Right cardiac atrium (tissue), 5 donors: ENCODE results near the gene NOSIP. TPM values are rescaled to one million over a fixed set of nuclear protein-coding genes. Genes with fewer than 3 reads are reported as not detected.

Experiments used
- polyA plus RNA-seq: library from polyadenylated mRNA; stranded (reverse); fragments of 200-250 nt; gene quantifications from one replicate; pipeline ENCODE4 v1.2.3, GENCODE V29; 2013
- total RNA-seq, 4 donors: library from RNA; stranded (reverse); fragmentation: NEBNext Ultra II Directional; extraction: Animal tissue kit (Norgen Biotek cat#: 25700); gene quantifications; one replicate each; pipeline ENCODE4 v1.2.1, GENCODE V29; 2021
- donor health status: healthy with polysubstance abuse.
- donor health status: DM: no; HTN: yes; CAD: no.
- donor health status: DM: no; HTN: no; CAD: no.
- donor health status: DM: no; HTN: yes; CAD: no; lungs with severe emphysema.
- donor health status: DM: yes; HTN: yes; CAD: no.

The NOSIP gene
- total and polyA plus RNA-seq, 5 donors, result 46.1 to 57.7 (median 49.0) TPM

Other genes with a start within 250 kb of the NOSIP start
- gene CD37, start 245.2 kb downstream of the NOSIP start, total RNA-seq, result 1 to 10 TPM; 3.8 to 8.0 (median 6.5) TPM
- 2.3 TPM for gene CD37, start 245.2 kb downstream of the NOSIP start, polyA plus RNA-seq
- 10 to 100 TPM; 46.4 to 53.5 (median 53.2) TPM for gene TEAD2, start 218.1 kb downstream of the NOSIP start, total RNA-seq
- gene TEAD2, start 218.1 kb downstream of the NOSIP start, polyA plus RNA-seq, result 48.0 TPM
- under 1 TPM in 2 of 4 donors, not detected in 2; 0.59 to 0.71 TPM for gene DKKL1, start 216.7 kb downstream of the NOSIP start, total RNA-seq
- 0.50 TPM for gene DKKL1, start 216.7 kb downstream of the NOSIP start, polyA plus RNA-seq
- gene KASH5, start 192.3 kb downstream of the NOSIP start, total RNA-seq, result not detected
- gene KASH5, start 192.3 kb downstream of the NOSIP start, polyA plus RNA-seq, result not detected
- not detected for gene PTH2, start 157.1 kb downstream of the NOSIP start, total RNA-seq
- not detected for gene PTH2, start 157.1 kb downstream of the NOSIP start, polyA plus RNA-seq
- gene GFY, start 155.2 kb downstream of the NOSIP start, total RNA-seq, result not detected
- gene GFY, start 155.2 kb downstream of the NOSIP start, polyA plus RNA-seq, result not detected
- 1 to 10 TPM in 2 of 4 donors, under 1 TPM in 2; 0.48 to 1.2 (median 0.93) TPM for gene SLC17A7, start 139.0 kb downstream of the NOSIP start, total RNA-seq
- gene SLC17A7, start 139.0 kb downstream of the NOSIP start, polyA plus RNA-seq, result 1.1 TPM
- gene PIH1D1, start 128.7 kb downstream of the NOSIP start, total RNA-seq, result 10 to 100 TPM; 35.2 to 43.8 (median 38.2) TPM
- 34.9 TPM for gene PIH1D1, start 128.7 kb downstream of the NOSIP start, polyA plus RNA-seq
- gene ALDH16A1, start 127.3 kb downstream of the NOSIP start, total RNA-seq, result 10 to 100 TPM; 11.1 to 17.7 (median 11.9) TPM
- 9.3 TPM for gene ALDH16A1, start 127.3 kb downstream of the NOSIP start, polyA plus RNA-seq
- 1 to 10 TPM; 4.4 to 6.8 (median 4.9) TPM for gene FLT3LG, start 106.3 kb downstream of the NOSIP start, total RNA-seq
- 6.6 TPM for gene FLT3LG, start 106.3 kb downstream of the NOSIP start, polyA plus RNA-seq
- gene RPL13A, start 92.9 kb downstream of the NOSIP start, total RNA-seq, result 1,000 to 10,000 TPM; 1,399 to 1,753 (median 1,480) TPM
- 1,392 TPM for gene RPL13A, start 92.9 kb downstream of the NOSIP start, polyA plus RNA-seq
- gene RPS11, start 84.1 kb downstream of the NOSIP start, total RNA-seq, result 1,000 to 10,000 TPM; 1,034 to 1,270 (median 1,120) TPM
- 2,599 TPM for gene RPS11, start 84.1 kb downstream of the NOSIP start, polyA plus RNA-seq
- gene FCGRT, start 67.9 kb downstream of the NOSIP start, total RNA-seq, result 100 to 1,000 TPM; 139 to 158 (median 147) TPM
- 104 TPM for gene FCGRT, start 67.9 kb downstream of the NOSIP start, polyA plus RNA-seq
- gene RCN3, start 52.6 kb downstream of the NOSIP start, total RNA-seq, result 10 to 100 TPM; 10.2 to 27.4 (median 17.6) TPM
- 29.3 TPM for gene RCN3, start 52.6 kb downstream of the NOSIP start, polyA plus RNA-seq
- gene PRRG2, start 760 bp upstream of the NOSIP start, total RNA-seq, result under 1 TPM; 0.42 to 0.83 (median 0.69) TPM
- 1.2 TPM for gene PRRG2, start 760 bp upstream of the NOSIP start, polyA plus RNA-seq
- gene PRR12, start 10.6 kb upstream of the NOSIP start, total RNA-seq, result 10 to 100 TPM; 13.1 to 19.9 (median 17.0) TPM
- gene PRR12, start 10.6 kb upstream of the NOSIP start, polyA plus RNA-seq, result 9.8 TPM
- 100 to 1,000 TPM in 1 of 4 donors, 10 to 100 TPM in 3; 76.7 to 106 (median 85.3) TPM for gene RRAS, start 59.6 kb upstream of the NOSIP start, total RNA-seq
- gene RRAS, start 59.6 kb upstream of the NOSIP start, polyA plus RNA-seq, result 153 TPM
- gene SCAF1, start 61.7 kb upstream of the NOSIP start, total RNA-seq, result 10 to 100 TPM; 41.8 to 52.7 (median 42.3) TPM
- gene SCAF1, start 61.7 kb upstream of the NOSIP start, polyA plus RNA-seq, result 23.3 TPM
- 10 to 100 TPM; 34.1 to 58.0 (median 40.7) TPM for gene IRF3, start 85.3 kb upstream of the NOSIP start, total RNA-seq
- 39.6 TPM for gene IRF3, start 85.3 kb upstream of the NOSIP start, polyA plus RNA-seq
- gene BCL2L12, start 85.4 kb upstream of the NOSIP start, total RNA-seq, result 10 to 100 TPM in 3 of 4 donors, 1 to 10 TPM in 1; 8.6 to 14.0 (median 12.4) TPM
- gene BCL2L12, start 85.4 kb upstream of the NOSIP start, polyA plus RNA-seq, result 15.1 TPM
- gene PRMT1, start 96.7 kb upstream of the NOSIP start, total RNA-seq, result 100 to 1,000 TPM; 117 to 131 (median 125) TPM
- 154 TPM for gene PRMT1, start 96.7 kb upstream of the NOSIP start, polyA plus RNA-seq
- gene ADM5, start 109.0 kb upstream of the NOSIP start, total RNA-seq, result under 1 TPM; 0.28 to 0.82 (median 0.44) TPM
- 0.52 TPM for gene ADM5, start 109.0 kb upstream of the NOSIP start, polyA plus RNA-seq
- gene CPT1C, start 110.6 kb upstream of the NOSIP start, total RNA-seq, result 1 to 10 TPM; 4.8 to 8.5 (median 5.7) TPM
- 4.5 TPM for gene CPT1C, start 110.6 kb upstream of the NOSIP start, polyA plus RNA-seq
- 1 to 10 TPM in 3 of 4 donors, under 1 TPM in 1; 0.59 to 1.4 (median 1.2) TPM for gene TSKS, start 182.8 kb upstream of the NOSIP start, total RNA-seq
- 1.1 TPM for gene TSKS, start 182.8 kb upstream of the NOSIP start, polyA plus RNA-seq
- 10 to 100 TPM; 58.8 to 80.7 (median 73.7) TPM for gene AP2A1, start 186.4 kb upstream of the NOSIP start, total RNA-seq
- gene AP2A1, start 186.4 kb upstream of the NOSIP start, polyA plus RNA-seq, result 50.8 TPM
- 10 to 100 TPM; 13.2 to 21.3 (median 16.4) TPM for gene FUZ, start 232.7 kb upstream of the NOSIP start, total RNA-seq
- 25.8 TPM for gene FUZ, start 232.7 kb upstream of the NOSIP start, polyA plus RNA-seq
- gene MED25, start 237.7 kb upstream of the NOSIP start, total RNA-seq, result 10 to 100 TPM; 37.8 to 50.4 (median 43.1) TPM
- gene MED25, start 237.7 kb upstream of the NOSIP start, polyA plus RNA-seq, result 39.2 TPM